ENCODE data around the gene TP53AIP1. TPM values are rescaled to one million over a fixed set of nuclear protein-coding genes. Genes with fewer than 3 reads are reported as not detected.

TP53AIP1 gene
- total and polyA plus RNA-seq, 10 of the 15 experiments (the other 5 are each of a cell fraction or from before 2014, with no cell fraction given), result 0.01 TPM; not detected in 9

- Histone ChIP-seq H3K4me2 (ENCODE audit: control insufficient read depth, insufficient read depth) (no peak overlapping the region), H2AFZ (ENCODE audit: control insufficient read depth, low read depth, low read length) (no peak overlapping the region), H3K27ac (ENCODE audit: control insufficient read depth, insufficient read depth) (no peak overlapping the region), H3K4me3 (no peak overlapping the region), H3K4me1 (ENCODE audit: control insufficient read depth, insufficient read depth, low read length) (peaks cover 1% of the 10 kb centered on the region), H4K20me1 (ENCODE audit: control insufficient read depth, insufficient read depth) (no peaks in the 10 kb centered on the region), H3K79me2 (ENCODE audit: control insufficient read depth, insufficient read depth, low read length) (no peaks in the 10 kb centered on the region), H3K9me3 (replicated peaks; ENCODE audit: control insufficient read depth, insufficient read depth, low read length) (no peaks in the 10 kb centered on the region), H3K9ac (ENCODE audit: control insufficient read depth, insufficient read depth, low read length) (no peak overlapping the region), H3K36me3 (ENCODE audit: control insufficient read depth in 2 of 2, insufficient read depth in 2 of 2, low read length in 1 of 2) (no peaks in the 10 kb centered on the region), H3K27me3 (replicated peaks in 1 of 2; ENCODE audit: control insufficient read depth in 2 of 2, insufficient read depth in 2 of 2, low read length in 1 of 2) (no peaks in the 10 kb centered on the region)
- intact Hi-C loops (cut with micrococcal nuclease; ENCODE audit: unreplicated experiment), result no loop called here
- WGBS (ENCODE audit: insufficient coverage, insufficient replicate concordance, low lambda C conversion rate, missing lambda C conversion rate), result 49% methylated on average over 7 of the region's 7 CpGs
- RAD21 ChIA-PET (ENCODE audit: unreplicated experiment), result no interaction called here
- TF ChIP-seq CBX5 (IDR thresholded peaks at IDR 0.05; ENCODE audit: low read depth), result no peak
- no peak for TF ChIP-seq MYB (IDR thresholded peaks at IDR 0.05; ENCODE audit: borderline replicate concordance, low read depth, low read length)
- TF ChIP-seq SMARCA5 (IDR thresholded peaks at IDR 0.05), result no peak
- TF ChIP-seq RCOR1 (conservative IDR thresholded peaks at IDR 0.05; ENCODE audit: low read depth, low read length), result no peak
- no peak for TF ChIP-seq ZBTB33 (IDR thresholded peaks at IDR 0.05)
- no peak for TF ChIP-seq BCL3 (IDR thresholded peaks at IDR 0.05; ENCODE audit: borderline replicate concordance, insufficient read depth, low read depth, low read length, poor library complexity, severe bottlenecking)
- no peak for TF ChIP-seq BMI1 (IDR thresholded peaks at IDR 0.05; ENCODE audit: borderline replicate concordance)
- SMC1A ChIA-PET (ENCODE audit: uncharacterized antibody, unreplicated experiment), result interaction anchor here (1.2 kb wide), 1 partner anchor 31 kb away, joined by 3 read pairs; no protein-coding TSS in a partner anchor
- in situ Hi-C loops (cut with MboI), result no loop called here
- no peak for ATAC-seq
- CTCF ChIA-PET, result interaction anchor here (0.6 to 2.7 kb wide), 4 partner anchors 18 to 66 kb away, joined by 3 to 8 read pairs (median 6); no protein-coding TSS in a partner anchor
- no TSS peak for BruUV-seq (replicated peaks)
- POLR2A ChIA-PET, result no interaction called here
- FAIRE-seq, result no peak
- no peak for DNase-seq (ENCODE audit: low read depth, low spot score)
These were observed 18.6 kb downstream of the TP53AIP1 start for GRCh38 chr11:128924104-128924503.

Measured in GM12878 (cell line).